GM18909 (cell line): Measurements from ENCODE around the gene TMEM184A.

Experiments used
- ATAC-seq: cut with Tn5 transposase; IDR thresholded peaks from one replicate; pipeline ENCODE4 v1.9.1; 2021; ENCODE audit warnings: mild to moderate bottlenecking; ENCODE audit not compliant: unreplicated experiment, poor library complexity

Gene TMEM184A

GRCh38 chr7:1541431-1542162 is 14.4 kb downstream of the TMEM184A start:
- ATAC-seq: no peak

- ATAC-seq: no peak
These were observed 15.2 kb downstream of the TMEM184A start for GRCh38 chr7:1540776-1541271.

GRCh38 chr7:1539882-1540775 is 15.9 kb downstream of the TMEM184A start:
- ATAC-seq: no peak

GRCh38 chr7:1539181-1539881 is 16.7 kb downstream of the TMEM184A start:
- no peak for ATAC-seq

GRCh38 chr7:1538544-1539180 is 17.3 kb downstream of the TMEM184A start:
- no peak for ATAC-seq

- no peak for ATAC-seq
These were observed 18.2 kb downstream of the TMEM184A start for GRCh38 chr7:1537535-1538412.

GRCh38 chr7:1536743-1537534 is 19.1 kb downstream of the TMEM184A start:
- ATAC-seq: no peak

GRCh38 chr7:1536455-1536742 is 19.6 kb downstream of the TMEM184A start:
- no peak for ATAC-seq

GRCh38 chr7:1535701-1536454 is 20.1 kb downstream of the TMEM184A start:
- ATAC-seq: no peak

- ATAC-seq: no peak
These were observed 20.9 kb downstream of the TMEM184A start for GRCh38 chr7:1535100-1535458.

GRCh38 chr7:1534330-1535099 is 21.5 kb downstream of the TMEM184A start:
- no peak for ATAC-seq

- ATAC-seq: no peak
These were observed 22.3 kb downstream of the TMEM184A start for GRCh38 chr7:1533547-1534329.

GRCh38 chr7:1533255-1533546 is 22.8 kb downstream of the TMEM184A start:
- ATAC-seq: no peak

GRCh38 chr7:1532456-1533254 is 23.4 kb downstream of the TMEM184A start:
- ATAC-seq: no peak

- ATAC-seq: no peak
These were observed 24.0 kb downstream of the TMEM184A start for GRCh38 chr7:1531979-1532455.
